HL-60 (cell line): Measurements from ENCODE around the gene PCDHGA1.

ENCODE experiments used
- TF ChIP-seq, protein P1 (sequence below): IDR thresholded peaks from 2 replicates; pipeline ENCODE4 v1.6.1; 2012; ENCODE audit warnings: low read depth; ENCODE audit not compliant: insufficient replicate concordance
- TF ChIP-seq, protein P2 (sequence below): IDR thresholded peaks from one replicate; pipeline ENCODE4 v1.5.1; 2011; ENCODE audit warnings: low read length, control low read depth, inconsistent platforms; ENCODE audit not compliant: insufficient read depth

DNA sequence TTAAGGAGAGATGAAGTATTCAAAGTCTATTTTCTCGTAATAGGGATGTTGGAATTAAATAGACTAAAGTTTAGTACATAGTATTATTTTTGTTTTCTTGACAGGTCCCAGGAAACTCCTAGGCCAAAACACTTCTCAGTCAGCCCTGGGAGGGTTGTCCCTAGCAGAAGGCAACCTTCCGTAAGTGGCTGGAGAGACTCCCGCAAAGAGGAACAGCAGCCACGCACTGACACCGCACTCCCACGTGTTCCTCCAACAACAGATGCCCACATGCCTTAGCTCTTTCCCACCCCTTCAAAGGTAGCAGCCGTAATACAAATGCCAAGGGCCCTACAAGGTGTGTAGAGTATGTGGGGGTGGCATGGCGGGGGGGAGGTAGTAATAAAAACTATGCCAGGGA, 187.0 kb downstream of the PCDHGA1 start:
- TF ChIP-seq, protein P1, sequence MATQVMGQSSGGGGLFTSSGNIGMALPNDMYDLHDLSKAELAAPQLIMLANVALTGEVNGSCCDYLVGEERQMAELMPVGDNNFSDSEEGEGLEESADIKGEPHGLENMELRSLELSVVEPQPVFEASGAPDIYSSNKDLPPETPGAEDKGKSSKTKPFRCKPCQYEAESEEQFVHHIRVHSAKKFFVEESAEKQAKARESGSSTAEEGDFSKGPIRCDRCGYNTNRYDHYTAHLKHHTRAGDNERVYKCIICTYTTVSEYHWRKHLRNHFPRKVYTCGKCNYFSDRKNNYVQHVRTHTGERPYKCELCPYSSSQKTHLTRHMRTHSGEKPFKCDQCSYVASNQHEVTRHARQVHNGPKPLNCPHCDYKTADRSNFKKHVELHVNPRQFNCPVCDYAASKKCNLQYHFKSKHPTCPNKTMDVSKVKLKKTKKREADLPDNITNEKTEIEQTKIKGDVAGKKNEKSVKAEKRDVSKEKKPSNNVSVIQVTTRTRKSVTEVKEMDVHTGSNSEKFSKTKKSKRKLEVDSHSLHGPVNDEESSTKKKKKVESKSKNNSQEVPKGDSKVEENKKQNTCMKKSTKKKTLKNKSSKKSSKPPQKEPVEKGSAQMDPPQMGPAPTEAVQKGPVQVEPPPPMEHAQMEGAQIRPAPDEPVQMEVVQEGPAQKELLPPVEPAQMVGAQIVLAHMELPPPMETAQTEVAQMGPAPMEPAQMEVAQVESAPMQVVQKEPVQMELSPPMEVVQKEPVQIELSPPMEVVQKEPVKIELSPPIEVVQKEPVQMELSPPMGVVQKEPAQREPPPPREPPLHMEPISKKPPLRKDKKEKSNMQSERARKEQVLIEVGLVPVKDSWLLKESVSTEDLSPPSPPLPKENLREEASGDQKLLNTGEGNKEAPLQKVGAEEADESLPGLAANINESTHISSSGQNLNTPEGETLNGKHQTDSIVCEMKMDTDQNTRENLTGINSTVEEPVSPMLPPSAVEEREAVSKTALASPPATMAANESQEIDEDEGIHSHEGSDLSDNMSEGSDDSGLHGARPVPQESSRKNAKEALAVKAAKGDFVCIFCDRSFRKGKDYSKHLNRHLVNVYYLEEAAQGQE = no peak
- TF ChIP-seq, protein P2, sequence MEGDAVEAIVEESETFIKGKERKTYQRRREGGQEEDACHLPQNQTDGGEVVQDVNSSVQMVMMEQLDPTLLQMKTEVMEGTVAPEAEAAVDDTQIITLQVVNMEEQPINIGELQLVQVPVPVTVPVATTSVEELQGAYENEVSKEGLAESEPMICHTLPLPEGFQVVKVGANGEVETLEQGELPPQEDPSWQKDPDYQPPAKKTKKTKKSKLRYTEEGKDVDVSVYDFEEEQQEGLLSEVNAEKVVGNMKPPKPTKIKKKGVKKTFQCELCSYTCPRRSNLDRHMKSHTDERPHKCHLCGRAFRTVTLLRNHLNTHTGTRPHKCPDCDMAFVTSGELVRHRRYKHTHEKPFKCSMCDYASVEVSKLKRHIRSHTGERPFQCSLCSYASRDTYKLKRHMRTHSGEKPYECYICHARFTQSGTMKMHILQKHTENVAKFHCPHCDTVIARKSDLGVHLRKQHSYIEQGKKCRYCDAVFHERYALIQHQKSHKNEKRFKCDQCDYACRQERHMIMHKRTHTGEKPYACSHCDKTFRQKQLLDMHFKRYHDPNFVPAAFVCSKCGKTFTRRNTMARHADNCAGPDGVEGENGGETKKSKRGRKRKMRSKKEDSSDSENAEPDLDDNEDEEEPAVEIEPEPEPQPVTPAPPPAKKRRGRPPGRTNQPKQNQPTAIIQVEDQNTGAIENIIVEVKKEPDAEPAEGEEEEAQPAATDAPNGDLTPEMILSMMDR = no peak
